ENCODE measurements around the gene SGO2. TPM values are rescaled to one million over a fixed set of nuclear protein-coding genes. Genes with fewer than 3 reads are reported as not detected.
A peak's percentile ranks its signal among the peaks of the same experiment; 100 is the strongest.

SGO2 gene, protein sequence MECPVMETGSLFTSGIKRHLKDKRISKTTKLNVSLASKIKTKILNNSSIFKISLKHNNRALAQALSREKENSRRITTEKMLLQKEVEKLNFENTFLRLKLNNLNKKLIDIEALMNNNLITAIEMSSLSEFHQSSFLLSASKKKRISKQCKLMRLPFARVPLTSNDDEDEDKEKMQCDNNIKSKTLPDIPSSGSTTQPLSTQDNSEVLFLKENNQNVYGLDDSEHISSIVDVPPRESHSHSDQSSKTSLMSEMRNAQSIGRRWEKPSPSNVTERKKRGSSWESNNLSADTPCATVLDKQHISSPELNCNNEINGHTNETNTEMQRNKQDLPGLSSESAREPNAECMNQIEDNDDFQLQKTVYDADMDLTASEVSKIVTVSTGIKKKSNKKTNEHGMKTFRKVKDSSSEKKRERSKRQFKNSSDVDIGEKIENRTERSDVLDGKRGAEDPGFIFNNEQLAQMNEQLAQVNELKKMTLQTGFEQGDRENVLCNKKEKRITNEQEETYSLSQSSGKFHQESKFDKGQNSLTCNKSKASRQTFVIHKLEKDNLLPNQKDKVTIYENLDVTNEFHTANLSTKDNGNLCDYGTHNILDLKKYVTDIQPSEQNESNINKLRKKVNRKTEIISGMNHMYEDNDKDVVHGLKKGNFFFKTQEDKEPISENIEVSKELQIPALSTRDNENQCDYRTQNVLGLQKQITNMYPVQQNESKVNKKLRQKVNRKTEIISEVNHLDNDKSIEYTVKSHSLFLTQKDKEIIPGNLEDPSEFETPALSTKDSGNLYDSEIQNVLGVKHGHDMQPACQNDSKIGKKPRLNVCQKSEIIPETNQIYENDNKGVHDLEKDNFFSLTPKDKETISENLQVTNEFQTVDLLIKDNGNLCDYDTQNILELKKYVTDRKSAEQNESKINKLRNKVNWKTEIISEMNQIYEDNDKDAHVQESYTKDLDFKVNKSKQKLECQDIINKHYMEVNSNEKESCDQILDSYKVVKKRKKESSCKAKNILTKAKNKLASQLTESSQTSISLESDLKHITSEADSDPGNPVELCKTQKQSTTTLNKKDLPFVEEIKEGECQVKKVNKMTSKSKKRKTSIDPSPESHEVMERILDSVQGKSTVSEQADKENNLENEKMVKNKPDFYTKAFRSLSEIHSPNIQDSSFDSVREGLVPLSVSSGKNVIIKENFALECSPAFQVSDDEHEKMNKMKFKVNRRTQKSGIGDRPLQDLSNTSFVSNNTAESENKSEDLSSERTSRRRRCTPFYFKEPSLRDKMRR
- 20.1 and 21.3 TPM in 2 replicates for total RNA-seq (2022)
- percentile 72 among the genes with signal in this experiment for Bru-seq, nascent RNA
- percentile 71 among the genes with signal in this experiment for BruChase-seq, experiment 1, labeled RNA remaining after a 2-hour chase
- BruChase-seq, experiment 2, labeled RNA remaining after a 6-hour chase = percentile 65 among the genes with signal in this experiment
- long read RNA-seq, full-length matches to known transcripts = 15 of 21 reads
- long read RNA-seq, partial matches to known transcripts = 2 of 21 reads
- long read RNA-seq, other reads (novel, unspliced or antisense) = 4 of 21 reads

GRCh38 chr2:200525882-200526651, at the start of gene SGO2:
Gene SGO2, plus strand, starts transcription at chr2:200526207. Its CDS starts 6,769 bp downstream, at chr2:200532976.
- peak within 1 kb of the TSS; percentile 89 for H3K27ac Mint-ChIP-seq (ENCODE audit: unreplicated experiment)
- Histone ChIP-seq H3K4me1 (peaks cover 15% of the 10 kb centered on the region; the same call in 1 of the 2 replicates), H3K9me3 (no peaks in the 10 kb centered on the region), H3K27me3 (replicated peaks; ENCODE audit: control insufficient read depth, insufficient read depth, low read length) (no peaks in the 10 kb centered on the region), H3K36me3 (ENCODE audit: control insufficient read depth, insufficient read depth, low read length) (no peaks in the 10 kb centered on the region), H3K4me3 (ENCODE audit: low read depth, low read length) (peak within 1 kb of the TSS; percentile 67)
- TF ChIP-seq, protein P1, sequence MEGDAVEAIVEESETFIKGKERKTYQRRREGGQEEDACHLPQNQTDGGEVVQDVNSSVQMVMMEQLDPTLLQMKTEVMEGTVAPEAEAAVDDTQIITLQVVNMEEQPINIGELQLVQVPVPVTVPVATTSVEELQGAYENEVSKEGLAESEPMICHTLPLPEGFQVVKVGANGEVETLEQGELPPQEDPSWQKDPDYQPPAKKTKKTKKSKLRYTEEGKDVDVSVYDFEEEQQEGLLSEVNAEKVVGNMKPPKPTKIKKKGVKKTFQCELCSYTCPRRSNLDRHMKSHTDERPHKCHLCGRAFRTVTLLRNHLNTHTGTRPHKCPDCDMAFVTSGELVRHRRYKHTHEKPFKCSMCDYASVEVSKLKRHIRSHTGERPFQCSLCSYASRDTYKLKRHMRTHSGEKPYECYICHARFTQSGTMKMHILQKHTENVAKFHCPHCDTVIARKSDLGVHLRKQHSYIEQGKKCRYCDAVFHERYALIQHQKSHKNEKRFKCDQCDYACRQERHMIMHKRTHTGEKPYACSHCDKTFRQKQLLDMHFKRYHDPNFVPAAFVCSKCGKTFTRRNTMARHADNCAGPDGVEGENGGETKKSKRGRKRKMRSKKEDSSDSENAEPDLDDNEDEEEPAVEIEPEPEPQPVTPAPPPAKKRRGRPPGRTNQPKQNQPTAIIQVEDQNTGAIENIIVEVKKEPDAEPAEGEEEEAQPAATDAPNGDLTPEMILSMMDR (IDR thresholded peaks at IDR 0.05; ENCODE audit: insufficient read depth in 1 of 2, low read depth in 1 of 2, low read length in 1 of 2, severe bottlenecking in 1 of 2, unreplicated experiment in 1 of 2) = no peak
- intact Hi-C loops (cut with micrococcal nuclease; ENCODE audit: unreplicated experiment) = loop anchor here (1.0 to 2.0 kb wide), 4 partner anchors 16 to 553 kb away; partner anchors contain the start of genes KCTD18, NIF3L1 and PPIL3
- H3K4me3 Mint-ChIP-seq (ENCODE audit: unreplicated experiment) = peak within 1 kb of the TSS; percentile 84
- peaks cover 20% of the 10 kb centered on the region for H3K4me1 Mint-ChIP-seq (ENCODE audit: low read depth, unreplicated experiment)
- CTCF ChIA-PET = interaction anchor here (0.6 to 1.6 kb wide), 2 partner anchors 42 to 45 kb away, joined by 3 to 7 read pairs; no protein-coding TSS in a partner anchor
- H3K27me3 Mint-ChIP-seq (ENCODE audit: insufficient read depth, unreplicated experiment) = no peaks in the 10 kb centered on the region
- peaks cover 5% of the 10 kb centered on the region for H3K36me3 Mint-ChIP-seq (ENCODE audit: insufficient read depth, unreplicated experiment)
- H3K9me3 Mint-ChIP-seq (ENCODE audit: unreplicated experiment) = no peaks in the 10 kb centered on the region
- peak; percentile 97 for DNase-seq
- POLR2A ChIA-PET = no interaction called here
- TSS peak; percentile 69 for BruUV-seq (replicated peaks)

- H3K4me3 Mint-ChIP-seq (ENCODE audit: unreplicated experiment) = no peak overlapping the region
- intact Hi-C loops (cut with micrococcal nuclease; ENCODE audit: unreplicated experiment) = no loop called here
- H3K9me3 Mint-ChIP-seq (ENCODE audit: unreplicated experiment) = no peaks in the 10 kb centered on the region
- Histone ChIP-seq H3K4me1 (peaks cover 32% of the 10 kb centered on the region), H3K27me3 (replicated peaks; ENCODE audit: control insufficient read depth, insufficient read depth, low read length) (no peaks in the 10 kb centered on the region), H3K9me3 (no peaks in the 10 kb centered on the region), H3K36me3 (ENCODE audit: control insufficient read depth, insufficient read depth, low read length) (peaks cover 2% of the 10 kb centered on the region), H3K4me3 (ENCODE audit: low read depth, low read length) (no peak overlapping the region)
- BruUV-seq (replicated peaks) = no TSS peak
- ChIA-PET POLR2A (no interaction called here), CTCF (interaction anchor here (1.0 kb wide), 1 partner anchor 37 kb away, joined by 4 read pairs; no protein-coding TSS in a partner anchor)
- H3K27ac Mint-ChIP-seq (ENCODE audit: unreplicated experiment) = no peak overlapping the region
- H3K27me3 Mint-ChIP-seq (ENCODE audit: insufficient read depth, unreplicated experiment) = no peaks in the 10 kb centered on the region
- H3K36me3 Mint-ChIP-seq (ENCODE audit: insufficient read depth, unreplicated experiment) = peaks cover 91% of the 10 kb centered on the region
- H3K4me1 Mint-ChIP-seq (ENCODE audit: low read depth, unreplicated experiment) = peaks cover 20% of the 10 kb centered on the region
- no peak for DNase-seq
- TF ChIP-seq, protein P1 (IDR thresholded peaks at IDR 0.05; ENCODE audit: insufficient read depth in 1 of 2, low read depth in 1 of 2, low read length in 1 of 2, severe bottlenecking in 1 of 2, unreplicated experiment in 1 of 2) = no peak
Measured at GRCh38 chr2:200476836-200477235, 49.2 kb upstream of the SGO2 start.
